GM23248 (cell line): ENCODE measurements around the gene SEMG1. TPM values are rescaled to one million over a fixed set of nuclear protein-coding genes. Genes with fewer than 3 reads are reported as not detected.

ENCODE experiments used
- DNase-seq: peaks from one replicate; pipeline ENCODE4 v3.0.0-alpha.2; 2015
- H2AFZ ChIP-seq: fragments of 200-600 bp; sonication (generic); 2 replicates; pipeline ENCODE4 v1.6.1; 2016; ENCODE audit warnings: antibody characterized with exemption
- H3F3A ChIP-seq: fragments of 200-600 bp; sonication (generic); 2 replicates; pipeline ENCODE4 v1.6.1; 2016; ENCODE audit warnings: mild to moderate bottlenecking, antibody characterized with exemption, mixed run types; ENCODE audit not compliant: insufficient read depth
- H3K27ac ChIP-seq: fragments of 200-600 bp; sonication (generic); 2 replicates; pipeline ENCODE4 v1.5.1; 2016; ENCODE audit warnings: mild to moderate bottlenecking
- H3K27me3 ChIP-seq: fragments of 200-600 bp; sonication (generic); replicated peaks from 2 replicates; pipeline ENCODE4 v1.6.1; 2016; ENCODE audit warnings: mild to moderate bottlenecking; ENCODE audit not compliant: insufficient read depth
- H3K36me3 ChIP-seq: fragments of 200-600 bp; sonication (generic); 2 replicates; pipeline ENCODE4 v1.6.1; 2016; ENCODE audit warnings: low read depth, mild to moderate bottlenecking
- H3K4me1 ChIP-seq: fragments of 200-600 bp; sonication (generic); 2 replicates; pipeline ENCODE4 v1.6.1; 2016; ENCODE audit warnings: mild to moderate bottlenecking; ENCODE audit not compliant: insufficient read depth
- H3K4me2 ChIP-seq: fragments of 200-600 bp; sonication (generic); one replicate; pipeline ENCODE4 v1.6.1; 2016; ENCODE audit warnings: mild to moderate bottlenecking; ENCODE audit not compliant: unreplicated experiment
- H3K4me3 ChIP-seq: fragments of 200-600 bp; sonication (generic); 2 replicates; pipeline ENCODE4 v1.5.1; 2016; ENCODE audit warnings: mild to moderate bottlenecking
- H3K79me2 ChIP-seq: fragments of 200-600 bp; sonication (generic); 2 replicates; pipeline ENCODE4 v1.6.1; 2016; ENCODE audit warnings: mild to moderate bottlenecking; ENCODE audit not compliant: insufficient read depth
- H3K9ac ChIP-seq: fragments of 200-600 bp; sonication (generic); 2 replicates; pipeline ENCODE4 v1.6.1; 2016; ENCODE audit warnings: mild to moderate bottlenecking
- H3K9me2 ChIP-seq: fragments of 200-600 bp; sonication (generic); 2 replicates; pipeline ENCODE4 v1.6.1; 2016; ENCODE audit warnings: mixed run types, mild to moderate bottlenecking, moderate library complexity; ENCODE audit not compliant: insufficient read depth
- H3K9me3 ChIP-seq: fragments of 200-600 bp; sonication (generic); one replicate; pipeline ENCODE4 v1.6.1; 2017; ENCODE audit warnings: low read depth
- H4K20me1 ChIP-seq: fragments of 200-600 bp; sonication (generic); 2 replicates; pipeline ENCODE4 v1.6.0; 2016; ENCODE audit not compliant: insufficient read depth
- EZH2 ChIP-seq: fragments of 200-600 bp; sonication (generic); IDR thresholded peaks from 2 replicates; pipeline ENCODE4 v1.6.1; 2018; ENCODE audit warnings: antibody characterized with exemption, mild to moderate bottlenecking; ENCODE audit not compliant: insufficient read depth, poor library complexity, severe bottlenecking
- EZH2phosphoT487 ChIP-seq: fragments of 200-600 bp; sonication (generic); IDR thresholded peaks from 2 replicates; pipeline ENCODE4 v1.6.1; 2018; ENCODE audit warnings: antibody characterized with exemption, moderate library complexity, mild to moderate bottlenecking, low read depth; ENCODE audit not compliant: insufficient read depth
- WGBS, 2 experiments: methylation state at CpG; one replicate each; pipeline ENCODE4 v1.1.6; 2015 to 2017; ENCODE audit warnings: low lambda C conversion rate in 2 of 2, low coverage in 1 of 2; ENCODE audit errors: missing lambda C conversion rate in 2 of 2; 5-methylcytosine and 5-hydroxymethylcytosine counted together
- in situ Hi-C: fragments of 300-500 bp; cut with MboI; formaldehyde crosslinking; loops from 2 replicates; pipeline ENCODE4 v1.15.0; 2020
- polyA plus RNA-seq: library from polyadenylated mRNA; unstranded; fragments of >200 nt; fragmentation: Nextera tagmentation; extraction: Ambion mirVana; gene quantifications from 2 replicates; pipeline ENCODE4 v1.2.1, GENCODE V29; 2016
- total RNA-seq: library from RNA; depleted of rRNA; stranded (reverse); fragments of >200 nt; shearing (Covaris generic); gene quantifications from 2 replicates; pipeline ENCODE4 v1.2.3, GENCODE V29; 2014

SEMG1 gene
- total and polyA plus RNA-seq, 2 experiments from 2014 or later: not detected

GRCh38 chr20:45183084-45183483 lies 23.7 kb upstream of the SEMG1 start:
- in situ Hi-C loops: no loop called here
- H3K4me2 ChIP-seq: no peak overlapping the region
- no peaks in the 10 kb centered on the region for H3F3A ChIP-seq
- no peak overlapping the region for H2AFZ ChIP-seq
- WGBS, 2 experiments: 81 to 90% methylated on average over 2 of the region's 2 CpGs
- DNase-seq: no peak
- H3K4me1 ChIP-seq: no peaks in the 10 kb centered on the region
- H3K36me3 ChIP-seq: no peaks in the 10 kb centered on the region
- no peaks in the 10 kb centered on the region for H3K9me2 ChIP-seq
- H3K9me3 ChIP-seq: no peaks in the 10 kb centered on the region
- H3K27ac ChIP-seq: no peak overlapping the region
- H3K27me3 ChIP-seq: peaks cover 5% of the 10 kb centered on the region; the same call in 1 of the 2 replicates
- H3K79me2 ChIP-seq: no peaks in the 10 kb centered on the region
- H3K9ac ChIP-seq: no peak overlapping the region
- TF ChIP-seq EZH2 (no peak), EZH2phosphoT487 (no peak)
- H4K20me1 ChIP-seq: no peaks in the 10 kb centered on the region
- H3K4me3 ChIP-seq: no peak overlapping the region

DNA sequence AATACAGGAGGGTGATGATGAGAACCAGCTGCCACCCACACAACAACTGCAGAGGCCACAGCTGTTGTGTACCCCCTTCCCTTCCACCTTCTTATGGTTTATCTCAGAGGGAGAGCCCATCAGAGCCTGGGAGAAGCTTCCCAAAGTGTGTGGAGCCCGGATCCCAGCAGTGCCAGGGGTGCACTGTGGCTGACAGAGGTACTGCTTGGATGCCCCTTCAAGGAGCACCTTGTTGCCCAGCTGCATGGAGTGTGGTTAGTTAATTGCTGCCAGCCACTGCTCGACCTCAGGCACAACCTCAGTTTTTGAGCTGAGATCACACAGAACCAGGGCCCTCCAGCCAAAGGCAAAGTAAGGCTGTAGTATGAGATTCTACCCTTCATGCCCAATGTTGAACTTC lies 19.1 kb upstream of the SEMG1 start:
- Histone ChIP-seq H3K79me2 (no peaks in the 10 kb centered on the region), H3K4me1 (no peaks in the 10 kb centered on the region)
- 0% methylated on average over 2 of the region's 2 CpGs for WGBS, 2 experiments

DNA sequence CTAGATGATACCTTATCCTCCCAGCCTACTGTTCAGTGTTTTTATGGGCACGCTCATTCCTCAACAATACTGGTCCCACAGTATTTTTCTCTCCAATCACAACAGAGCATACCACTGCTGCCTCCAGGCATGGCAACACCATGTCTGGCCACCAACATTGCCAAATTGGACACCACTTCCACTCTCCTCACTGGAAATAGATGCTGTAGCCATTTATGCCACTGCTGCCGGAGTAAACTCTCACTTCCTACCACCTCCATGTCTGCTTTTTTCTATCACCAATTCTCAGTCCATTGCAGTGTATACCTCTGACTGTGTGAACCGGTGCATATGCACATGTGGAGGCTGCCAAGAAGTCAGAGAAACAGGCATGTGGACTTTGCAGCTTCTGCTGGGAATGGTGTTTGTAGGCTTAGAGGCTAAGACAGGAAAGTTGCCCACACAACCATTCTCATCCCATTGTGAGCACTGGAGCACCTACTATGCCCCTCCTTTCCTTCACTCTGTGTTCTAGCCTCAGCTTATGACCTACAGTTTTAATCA lies 17.7 kb upstream of the SEMG1 start:
- Histone ChIP-seq H3F3A (no peaks in the 10 kb centered on the region), H3K36me3 (no peaks in the 10 kb centered on the region), H3K9me3 (no peaks in the 10 kb centered on the region), H3K4me2 (no peak overlapping the region), H3K9me2 (no peaks in the 10 kb centered on the region), H3K27ac (no peak overlapping the region), H3K79me2 (no peaks in the 10 kb centered on the region), H3K9ac (no peak overlapping the region), H3K4me1 (no peaks in the 10 kb centered on the region), H3K27me3 (peaks cover 5% of the 10 kb centered on the region; the same call in 1 of the 2 replicates), H3K4me3 (no peak overlapping the region), H2AFZ (no peak overlapping the region), H4K20me1 (no peaks in the 10 kb centered on the region)
- DNase-seq: no peak
- in situ Hi-C loops: no loop called here
- no peak for TF ChIP-seq EZH2
- no peak for TF ChIP-seq EZH2phosphoT487
- 56 to 63% methylated on average over 3 of the region's 3 CpGs for WGBS, 2 experiments

More for the DNA sequence above, 19.1 kb upstream of the SEMG1 start:
- Histone ChIP-seq H3K9me3 (no peaks in the 10 kb centered on the region), H3K4me2 (no peak overlapping the region), H3F3A (no peaks in the 10 kb centered on the region), H4K20me1 (no peaks in the 10 kb centered on the region), H3K36me3 (no peaks in the 10 kb centered on the region), H2AFZ (no peak overlapping the region), H3K9ac (no peak overlapping the region), H3K9me2 (no peaks in the 10 kb centered on the region), H3K27me3 (peaks cover 5% of the 10 kb centered on the region; the same call in 1 of the 2 replicates), H3K4me3 (no peak overlapping the region), H3K27ac (no peak overlapping the region)
- no peak for TF ChIP-seq EZH2phosphoT487
- no peak for TF ChIP-seq EZH2
- DNase-seq: no peak
- in situ Hi-C loops: no loop called here

- H4K20me1 ChIP-seq: no peaks in the 10 kb centered on the region
Measured at GRCh38 chr20:45189861-45190260, 17.0 kb upstream of the SEMG1 start.

DNA sequence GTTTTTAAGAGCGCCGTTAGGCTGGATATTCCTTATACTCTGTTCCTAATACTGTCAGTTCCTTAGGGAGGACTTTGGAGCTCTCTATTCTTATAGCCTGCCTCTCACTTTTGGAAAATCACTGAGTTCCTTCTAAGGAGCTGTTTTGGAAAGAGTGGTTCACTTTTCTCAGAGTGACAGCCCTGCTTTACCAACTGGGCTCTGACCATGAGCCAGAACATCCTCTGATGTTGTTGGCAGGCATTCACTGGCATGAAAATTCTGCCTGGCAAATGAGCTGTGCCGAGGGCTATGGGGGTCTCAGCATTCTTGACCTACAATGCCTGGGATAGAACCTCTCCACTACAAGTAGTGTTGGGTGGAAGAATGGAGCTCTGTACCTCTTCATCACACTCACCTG lies 14.9 kb upstream of the SEMG1 start:
- WGBS, 2 experiments: 49 to 58% methylated on average over 3 of the region's 3 CpGs

More at GRCh38 chr20:45189861-45190260, 17.0 kb upstream of the SEMG1 start:
- Histone ChIP-seq H2AFZ (no peak overlapping the region), H3K4me3 (no peak overlapping the region), H3K4me2 (no peak overlapping the region), H3K9ac (no peak overlapping the region), H3F3A (no peaks in the 10 kb centered on the region), H3K27me3 (peaks cover 5% of the 10 kb centered on the region), H3K79me2 (no peaks in the 10 kb centered on the region), H3K36me3 (no peaks in the 10 kb centered on the region), H3K27ac (no peak overlapping the region), H3K9me2 (no peaks in the 10 kb centered on the region), H3K4me1 (no peaks in the 10 kb centered on the region), H3K9me3 (no peaks in the 10 kb centered on the region)
- TF ChIP-seq EZH2phosphoT487 (no peak), EZH2 (no peak)
- in situ Hi-C loops: no loop called here
- 33 to 37% methylated on average over 3 of the region's 3 CpGs for WGBS, 2 experiments
- no peak for DNase-seq

More for the DNA sequence above, 14.9 kb upstream of the SEMG1 start:
- Histone ChIP-seq H3K9ac (no peak overlapping the region), H3K36me3 (no peaks in the 10 kb centered on the region), H3K27ac (no peak overlapping the region), H4K20me1 (no peaks in the 10 kb centered on the region), H2AFZ (no peak overlapping the region), H3K9me3 (no peaks in the 10 kb centered on the region), H3K9me2 (no peaks in the 10 kb centered on the region), H3K79me2 (no peaks in the 10 kb centered on the region), H3F3A (no peaks in the 10 kb centered on the region), H3K4me1 (no peaks in the 10 kb centered on the region), H3K27me3 (peaks cover under 1% of the 10 kb centered on the region), H3K4me3 (no peak overlapping the region), H3K4me2 (no peak overlapping the region)
- TF ChIP-seq EZH2phosphoT487 (no peak), EZH2 (no peak)
- DNase-seq: no peak
- in situ Hi-C loops: no loop called here
